ENCODE measurements around the gene TBC1D28. TPM values are rescaled to one million over a fixed set of nuclear protein-coding genes. Genes with fewer than 3 reads are reported as not detected.
"Not testable (repeated sequence)": the region's sequence is repeated elsewhere in the genome, so short reads cannot be mapped to it uniquely, and the experiment has no call there.

Gene TBC1D28
- not detected in 2 replicates for total RNA-seq

GRCh38 chr17:18644291-18644690 lies at the start of gene TBC1D28:
Gene TBC1D28, minus strand, starts transcription at chr17:18644391. Its CDS starts 3,039 bp downstream, at chr17:18641352.
- not testable (repeated sequence) for H3K36me3 ChIP-seq (ENCODE audit: control insufficient read depth, insufficient read depth, low read length); DNase-seq (ENCODE audit: low read depth); H3K27me3 ChIP-seq (ENCODE audit: control insufficient read depth, insufficient read depth, low read length); H3K4me3 ChIP-seq (ENCODE audit: low read depth, low read length)

- H3K36me3 ChIP-seq (ENCODE audit: control insufficient read depth, insufficient read depth, low read length); DNase-seq (ENCODE audit: low read depth); H3K27me3 ChIP-seq (ENCODE audit: control insufficient read depth, insufficient read depth, low read length): not testable (repeated sequence)
- H3K4me3 ChIP-seq (ENCODE audit: low read depth, low read length), result peak overlapping the region; percentile 41
These were observed 38.5 kb upstream of the TBC1D28 start for GRCh38 chr17:18682668-18683067.

- H3K27me3 ChIP-seq (ENCODE audit: control insufficient read depth, insufficient read depth, low read length); H3K36me3 ChIP-seq (ENCODE audit: control insufficient read depth, insufficient read depth, low read length): not testable (repeated sequence)
- peak within 1 kb of the TSS; percentile 41 for H3K4me3 ChIP-seq (ENCODE audit: low read depth, low read length)
- peak; percentile 85 for DNase-seq (ENCODE audit: low read depth)
These were observed 37.8 kb upstream of the TBC1D28 start, which contains the start of gene FOXO3B for GRCh38 chr17:18681767-18682571. Gene FOXO3B, minus strand, starts transcription at chr17:18682314. Its CDS starts 663 bp downstream, at chr17:18681651.

- not testable (repeated sequence) for DNase-seq (ENCODE audit: low read depth); H3K36me3 ChIP-seq (ENCODE audit: control insufficient read depth, insufficient read depth, low read length); H3K4me3 ChIP-seq (ENCODE audit: low read depth, low read length); H3K27me3 ChIP-seq (ENCODE audit: control insufficient read depth, insufficient read depth, low read length)
These were observed 33.2 kb upstream of the TBC1D28 start for GRCh38 chr17:18677381-18677780.

- not testable (repeated sequence) for H3K4me3 ChIP-seq (ENCODE audit: low read depth, low read length); H3K36me3 ChIP-seq (ENCODE audit: control insufficient read depth, insufficient read depth, low read length); H3K27me3 ChIP-seq (ENCODE audit: control insufficient read depth, insufficient read depth, low read length); DNase-seq (ENCODE audit: low read depth)
These were observed 32.7 kb upstream of the TBC1D28 start for GRCh38 chr17:18676928-18677327.

GRCh38 chr17:18672395-18673227 lies 28.4 kb upstream of the TBC1D28 start:
- H3K4me3 ChIP-seq (ENCODE audit: low read depth, low read length); DNase-seq (ENCODE audit: low read depth); H3K36me3 ChIP-seq (ENCODE audit: control insufficient read depth, insufficient read depth, low read length); H3K27me3 ChIP-seq (ENCODE audit: control insufficient read depth, insufficient read depth, low read length): not testable (repeated sequence)

- H3K4me3 ChIP-seq (ENCODE audit: low read depth, low read length); DNase-seq (ENCODE audit: low read depth); H3K36me3 ChIP-seq (ENCODE audit: control insufficient read depth, insufficient read depth, low read length); H3K27me3 ChIP-seq (ENCODE audit: control insufficient read depth, insufficient read depth, low read length): not testable (repeated sequence)
These were observed 24.4 kb upstream of the TBC1D28 start for GRCh38 chr17:18668625-18669024.

- H3K36me3 ChIP-seq (ENCODE audit: control insufficient read depth, insufficient read depth, low read length); H3K27me3 ChIP-seq (ENCODE audit: control insufficient read depth, insufficient read depth, low read length); DNase-seq (ENCODE audit: low read depth); H3K4me3 ChIP-seq (ENCODE audit: low read depth, low read length): not testable (repeated sequence)
These were observed 23.3 kb upstream of the TBC1D28 start for GRCh38 chr17:18667535-18667934.

- not testable (repeated sequence) for DNase-seq (ENCODE audit: low read depth); H3K36me3 ChIP-seq (ENCODE audit: control insufficient read depth, insufficient read depth, low read length); H3K4me3 ChIP-seq (ENCODE audit: low read depth, low read length); H3K27me3 ChIP-seq (ENCODE audit: control insufficient read depth, insufficient read depth, low read length)
These were observed 22.1 kb upstream of the TBC1D28 start for GRCh38 chr17:18666326-18666725.

GRCh38 chr17:18661924-18662624 lies 17.9 kb upstream of the TBC1D28 start:
- not testable (repeated sequence) for H3K4me3 ChIP-seq (ENCODE audit: low read depth, low read length); H3K27me3 ChIP-seq (ENCODE audit: control insufficient read depth, insufficient read depth, low read length); H3K36me3 ChIP-seq (ENCODE audit: control insufficient read depth, insufficient read depth, low read length); DNase-seq (ENCODE audit: low read depth)

- H3K36me3 ChIP-seq (ENCODE audit: control insufficient read depth, insufficient read depth, low read length); H3K27me3 ChIP-seq (ENCODE audit: control insufficient read depth, insufficient read depth, low read length); H3K4me3 ChIP-seq (ENCODE audit: low read depth, low read length); DNase-seq (ENCODE audit: low read depth): not testable (repeated sequence)
These were observed 5.9 kb upstream of the TBC1D28 start for GRCh38 chr17:18650094-18650493.

GRCh38 chr17:18643124-18643523 lies 1.1 kb downstream of the TBC1D28 start:
- not testable (repeated sequence) for DNase-seq (ENCODE audit: low read depth); H3K36me3 ChIP-seq (ENCODE audit: control insufficient read depth, insufficient read depth, low read length)

GRCh38 chr17:18638357-18638756 lies 5.8 kb downstream of the TBC1D28 start:
- H3K27me3 ChIP-seq (ENCODE audit: control insufficient read depth, insufficient read depth, low read length); H3K4me3 ChIP-seq (ENCODE audit: low read depth, low read length); DNase-seq (ENCODE audit: low read depth); H3K36me3 ChIP-seq (ENCODE audit: control insufficient read depth, insufficient read depth, low read length): not testable (repeated sequence)

More at GRCh38 chr17:18643124-18643523, 1.1 kb downstream of the TBC1D28 start:
- H3K27me3 ChIP-seq (ENCODE audit: control insufficient read depth, insufficient read depth, low read length); H3K4me3 ChIP-seq (ENCODE audit: low read depth, low read length): not testable (repeated sequence)

GRCh38 chr17:18636237-18636636 lies 8.0 kb downstream of the TBC1D28 start:
- H3K27me3 ChIP-seq (ENCODE audit: control insufficient read depth, insufficient read depth, low read length); DNase-seq (ENCODE audit: low read depth); H3K4me3 ChIP-seq (ENCODE audit: low read depth, low read length); H3K36me3 ChIP-seq (ENCODE audit: control insufficient read depth, insufficient read depth, low read length): not testable (repeated sequence)
